HG02973 (cell line): ENCODE data around the gene PAM16.
"Not testable (repeated sequence)": the region's sequence is repeated elsewhere in the genome, so short reads cannot be mapped to it uniquely, and the experiment has no call there.

Experiments used
- ATAC-seq: cut with Tn5 transposase; IDR thresholded peaks from one replicate; pipeline ENCODE4 v1.9.1; 2021; ENCODE audit warnings: moderate library complexity; ENCODE audit not compliant: unreplicated experiment

Gene PAM16

GRCh38 chr16:4337540-4338088, 13.5 kb downstream of the PAM16 start:
- ATAC-seq, result no peak

- ATAC-seq, result no peak
Observed at GRCh38 chr16:4336701-4337539, 14.2 kb downstream of the PAM16 start.

GRCh38 chr16:4334724-4335495, 16.2 kb downstream of the PAM16 start:
- no peak for ATAC-seq

- not testable (repeated sequence) for ATAC-seq
Observed at GRCh38 chr16:4333714-4334113, 17.4 kb downstream of the PAM16 start.

GRCh38 chr16:4333308-4333638, 17.8 kb downstream of the PAM16 start:
- ATAC-seq, result no peak

GRCh38 chr16:4332623-4333307, 18.4 kb downstream of the PAM16 start:
- no peak for ATAC-seq

- no peak for ATAC-seq
Observed at GRCh38 chr16:4332083-4332482, 19.0 kb downstream of the PAM16 start.

GRCh38 chr16:4330277-4330874, 20.7 kb downstream of the PAM16 start:
- ATAC-seq, result no peak

GRCh38 chr16:4328782-4329775, 22.0 kb downstream of the PAM16 start:
- no peak for ATAC-seq

GRCh38 chr16:4328046-4328781, 22.9 kb downstream of the PAM16 start:
- ATAC-seq, result no peak

GRCh38 chr16:4327386-4328045, 23.6 kb downstream of the PAM16 start:
- ATAC-seq, result no peak

GRCh38 chr16:4325253-4325758, 25.8 kb downstream of the PAM16 start:
- ATAC-seq, result no peak

GRCh38 chr16:4324492-4325252, 26.4 kb downstream of the PAM16 start:
- no peak for ATAC-seq

GRCh38 chr16:4323845-4324488, 27.2 kb downstream of the PAM16 start:
- no peak for ATAC-seq

GRCh38 chr16:4323071-4323844, 27.9 kb downstream of the PAM16 start:
- no peak for ATAC-seq
